Hindlimb muscle (tissue), 1 donor: ENCODE results near the gene NPDC1. TPM values are rescaled to one million over a fixed set of nuclear protein-coding genes. Genes with fewer than 3 reads are reported as not detected.

ENCODE experiments used
- DNase-seq: peaks from one replicate; pipeline ENCODE4 v3.0.0-alpha.2; 2013
- polyA plus RNA-seq: library from polyadenylated mRNA; unstranded; fragments of 120-200 nt; gene quantifications from one replicate; pipeline ENCODE4 v1.2.1, GENCODE V29; 2013; ENCODE audit not compliant: insufficient read length

The NPDC1 gene
- polyA plus RNA-seq, 1 donor: 44.1 TPM

DNA sequence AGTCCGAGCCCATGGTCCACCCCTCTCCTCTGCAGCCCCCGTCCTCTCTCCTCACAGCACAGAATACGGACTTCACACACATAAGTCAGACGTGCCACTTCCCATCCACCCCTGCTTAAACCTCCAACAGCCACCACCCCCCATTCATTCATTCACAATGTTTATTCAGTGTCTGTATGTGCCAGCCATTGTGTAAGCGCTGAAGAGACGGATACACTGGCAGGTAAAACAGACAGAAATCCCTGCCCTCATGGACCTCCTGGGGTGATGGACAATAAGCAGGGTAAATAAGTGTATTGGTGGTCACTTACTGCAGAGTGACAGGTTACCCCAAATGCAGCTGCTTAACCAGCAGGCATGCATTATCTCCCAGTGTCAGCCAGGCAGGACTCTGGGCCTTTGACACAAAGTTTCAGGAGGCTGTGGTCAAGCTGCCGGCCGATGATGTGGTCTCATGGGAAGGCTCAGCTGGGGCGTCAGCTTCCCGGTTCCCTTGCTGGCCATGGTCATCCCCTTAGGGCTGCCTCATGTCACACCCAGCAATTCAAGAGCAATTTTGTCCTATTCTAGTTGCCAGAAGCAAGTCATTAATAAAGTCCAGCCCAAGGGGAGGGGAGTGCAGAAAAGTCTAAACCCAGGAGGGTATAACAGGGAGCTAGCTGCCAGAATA is 55.6 kb downstream of the NPDC1 start:
- no peak for DNase-seq

Other genes starting within 250 kb of the NPDC1 start
- gene CCDC183, start 249.8 kb downstream of the NPDC1 start, polyA plus RNA-seq: 3.0 TPM
- 62.6 TPM for gene RABL6, start 238.2 kb downstream of the NPDC1 start, polyA plus RNA-seq
- 2.8 TPM for gene AJM1, start 203.7 kb downstream of the NPDC1 start, polyA plus RNA-seq
- 109 TPM for gene PHPT1, start 196.8 kb downstream of the NPDC1 start, polyA plus RNA-seq
- gene MAMDC4, start 193.8 kb downstream of the NPDC1 start, polyA plus RNA-seq: 5.9 TPM
- gene EDF1, start 179.9 kb downstream of the NPDC1 start, polyA plus RNA-seq: 336 TPM
- gene TRAF2, start 159.7 kb downstream of the NPDC1 start, polyA plus RNA-seq: 13.7 TPM
- gene FBXW5, start 101.4 kb downstream of the NPDC1 start, polyA plus RNA-seq: 45.6 TPM
- gene C8G, start 100.9 kb downstream of the NPDC1 start, polyA plus RNA-seq: 0.90 TPM
- 0.67 TPM for gene LCN12, start 93.9 kb downstream of the NPDC1 start, polyA plus RNA-seq
- gene PTGDS, start 68.7 kb downstream of the NPDC1 start, polyA plus RNA-seq: 24.2 TPM
- gene LCNL1, start 63.2 kb downstream of the NPDC1 start, polyA plus RNA-seq: 0.85 TPM
- 23.9 TPM for gene PAXX, start 53.8 kb downstream of the NPDC1 start, polyA plus RNA-seq
- 0.54 TPM for gene CLIC3, start 49.6 kb downstream of the NPDC1 start, polyA plus RNA-seq
- gene ABCA2, start 17.9 kb downstream of the NPDC1 start, polyA plus RNA-seq: 18.4 TPM
- gene FUT7, start 14.1 kb downstream of the NPDC1 start, polyA plus RNA-seq: 0.10 TPM
- gene ENTPD2, start 7.9 kb upstream of the NPDC1 start, polyA plus RNA-seq: 11.0 TPM
- 3.9 TPM for gene SAPCD2, start 24.4 kb upstream of the NPDC1 start, polyA plus RNA-seq
- 2.5 TPM for gene UAP1L1, start 31.3 kb upstream of the NPDC1 start, polyA plus RNA-seq
- gene MAN1B1, start 40.8 kb upstream of the NPDC1 start, polyA plus RNA-seq: 43.6 TPM
- 30.0 TPM for gene DPP7, start 68.6 kb upstream of the NPDC1 start, polyA plus RNA-seq
- not detected for gene GRIN1, start 93.0 kb upstream of the NPDC1 start, polyA plus RNA-seq
- gene LRRC26, start 123.9 kb upstream of the NPDC1 start, polyA plus RNA-seq: not detected
- gene TMEM210, start 125.9 kb upstream of the NPDC1 start, polyA plus RNA-seq: not detected
- gene ANAPC2, start 142.4 kb upstream of the NPDC1 start, polyA plus RNA-seq: 36.3 TPM
- 66.5 TPM for gene SSNA1, start 142.5 kb upstream of the NPDC1 start, polyA plus RNA-seq
- gene TPRN, start 154.6 kb upstream of the NPDC1 start, polyA plus RNA-seq: 14.0 TPM
- 36.1 TPM for gene TMEM203, start 159.5 kb upstream of the NPDC1 start, polyA plus RNA-seq
- gene NDOR1, start 159.5 kb upstream of the NPDC1 start, polyA plus RNA-seq: 10.5 TPM
- 4.2 TPM for gene RNF208, start 176.1 kb upstream of the NPDC1 start, polyA plus RNA-seq
- gene CYSRT1, start 179.0 kb upstream of the NPDC1 start, polyA plus RNA-seq: 2.5 TPM
- 2.1 TPM for gene RNF224, start 181.3 kb upstream of the NPDC1 start, polyA plus RNA-seq
- gene SLC34A3, start 184.7 kb upstream of the NPDC1 start, polyA plus RNA-seq: 1.8 TPM
- 145 TPM for gene TUBB4B, start 195.1 kb upstream of the NPDC1 start, polyA plus RNA-seq
- gene STPG3, start 205.1 kb upstream of the NPDC1 start, polyA plus RNA-seq: not detected
- gene NELFB, start 209.2 kb upstream of the NPDC1 start, polyA plus RNA-seq: 53.1 TPM
- 7.9 TPM for gene TOR4A, start 231.5 kb upstream of the NPDC1 start, polyA plus RNA-seq